ENCODE data around the gene FAM89B.

FAM89B gene

GRCh38 chr11:65539744-65540289 lies 32.5 kb upstream of the FAM89B start:
- peak in 1 of 2 donors; percentile 44 for DNase-seq

GRCh38 chr11:65540290-65541092 lies 31.8 kb upstream of the FAM89B start:
- DNase-seq: peak; percentile 86 to 93

- DNase-seq: no peak
These were observed 31.0 kb upstream of the FAM89B start for GRCh38 chr11:65541093-65541982.

- no peak for DNase-seq
These were observed 29.5 kb upstream of the FAM89B start for GRCh38 chr11:65542738-65543390.

- no peak for DNase-seq
These were observed 26.5 kb upstream of the FAM89B start for GRCh38 chr11:65545853-65546216.

- DNase-seq: peak; percentile 98 to 99
These were observed 25.9 kb upstream of the FAM89B start for GRCh38 chr11:65546217-65546958.

- DNase-seq: peak; percentile 47 to 69
These were observed 24.8 kb upstream of the FAM89B start for GRCh38 chr11:65547446-65548125.

GRCh38 chr11:65548395-65548794 lies 23.9 kb upstream of the FAM89B start:
- DNase-seq: no peak

- no peak for DNase-seq
These were observed 23.2 kb upstream of the FAM89B start for GRCh38 chr11:65549096-65549495.

GRCh38 chr11:65551572-65552387 lies 20.6 kb upstream of the FAM89B start:
- peak; percentile 76 for DNase-seq

GRCh38 chr11:65552388-65552951 lies 19.9 kb upstream of the FAM89B start:
- no peak for DNase-seq

- DNase-seq: peak; percentile 81 to 89
These were observed 18.9 kb upstream of the FAM89B start for GRCh38 chr11:65553301-65554001.

- no peak for DNase-seq
These were observed 18.1 kb upstream of the FAM89B start for GRCh38 chr11:65554057-65554818.

- DNase-seq: no peak
These were observed 17.4 kb upstream of the FAM89B start for GRCh38 chr11:65554842-65555430.

GRCh38 chr11:65555693-65556231 lies 16.6 kb upstream of the FAM89B start:
- no peak for DNase-seq

- DNase-seq: no peak
These were observed 15.7 kb upstream of the FAM89B start for GRCh38 chr11:65556470-65557279.

- no peak for DNase-seq
These were observed 14.9 kb upstream of the FAM89B start for GRCh38 chr11:65557280-65558001.
